ENCODE measurements around the gene HIPK4. TPM values are rescaled to one million over a fixed set of nuclear protein-coding genes. Genes with fewer than 3 reads are reported as not detected.
A peak's percentile ranks its signal among the peaks of the same experiment; 100 is the strongest.

Gene HIPK4
- total and polyA plus RNA-seq, 9 of the 15 experiments (the other 6 are each of a cell fraction or from before 2014, with no cell fraction given) = 0.06 to 0.09 TPM; not detected in 7

GRCh38 chr19:40413291-40413845, 23.4 kb upstream of the HIPK4 start, which contains the start of gene PRX (continued):
- no peak for TF ChIP-seq ZBTB17 (CRISPR knock-in tag; IDR thresholded peaks at IDR 0.05)
- no peak for TF ChIP-seq ZNF780A (CRISPR knock-in tag; IDR thresholded peaks at IDR 0.05)
- no peak for TF ChIP-seq ZNF282 (CRISPR knock-in tag; IDR thresholded peaks at IDR 0.05)
- no peak for TF ChIP-seq RBM17 (IDR thresholded peaks at IDR 0.05; ENCODE audit: borderline replicate concordance, low read depth, low read length)
- no peak for TF ChIP-seq EWSR1 (IDR thresholded peaks at IDR 0.05; ENCODE audit: borderline replicate concordance, low read depth, partially characterized antibody)
- no peak for TF ChIP-seq ZNF217 (CRISPR knock-in tag; IDR thresholded peaks at IDR 0.05)
- no peak for TF ChIP-seq THAP12 (CRISPR knock-in tag; IDR thresholded peaks at IDR 0.05)
- no peak for TF ChIP-seq ZNF398 (CRISPR knock-in tag; IDR thresholded peaks at IDR 0.05)
- no peak for TF ChIP-seq PRMT5 (CRISPR knock-in tag; IDR thresholded peaks at IDR 0.05)
- TF ChIP-seq PHB2 (IDR thresholded peaks at IDR 0.05; ENCODE audit: low read depth) = no peak
- no peak for TF ChIP-seq ZNF277 (CRISPR knock-in tag; IDR thresholded peaks at IDR 0.05; ENCODE audit: borderline replicate concordance)
- TF ChIP-seq NR1H2 (CRISPR knock-in tag; IDR thresholded peaks at IDR 0.05) = no peak
- peak; percentile 58; the same call in 1 of the 2 replicates for TF ChIP-seq CREM (IDR thresholded peaks at IDR 0.05; ENCODE audit: low read depth)
- TF ChIP-seq EP400 (IDR thresholded peaks at IDR 0.05) = no peak
- peak; percentile 24; the same call in 1 of the 2 replicates for TF ChIP-seq ATF1 (CRISPR knock-in tag; IDR thresholded peaks at IDR 0.05)
- TF ChIP-seq ATF1 (tag; IDR thresholded peaks at IDR 0.05) = peak; percentile 80

All from K562 (cell line).